Fibroblast of gingiva (primary cell): Measurements from ENCODE around the gene ZFHX3.
A peak's percentile ranks its signal among the peaks of the same experiment; 100 is the strongest.

Experiments
- DNase-seq: peaks from one replicate; pipeline ENCODE4 v3.0.0-alpha.2; 2011; ENCODE audit warnings: low read depth

ZFHX3 gene

DNA sequence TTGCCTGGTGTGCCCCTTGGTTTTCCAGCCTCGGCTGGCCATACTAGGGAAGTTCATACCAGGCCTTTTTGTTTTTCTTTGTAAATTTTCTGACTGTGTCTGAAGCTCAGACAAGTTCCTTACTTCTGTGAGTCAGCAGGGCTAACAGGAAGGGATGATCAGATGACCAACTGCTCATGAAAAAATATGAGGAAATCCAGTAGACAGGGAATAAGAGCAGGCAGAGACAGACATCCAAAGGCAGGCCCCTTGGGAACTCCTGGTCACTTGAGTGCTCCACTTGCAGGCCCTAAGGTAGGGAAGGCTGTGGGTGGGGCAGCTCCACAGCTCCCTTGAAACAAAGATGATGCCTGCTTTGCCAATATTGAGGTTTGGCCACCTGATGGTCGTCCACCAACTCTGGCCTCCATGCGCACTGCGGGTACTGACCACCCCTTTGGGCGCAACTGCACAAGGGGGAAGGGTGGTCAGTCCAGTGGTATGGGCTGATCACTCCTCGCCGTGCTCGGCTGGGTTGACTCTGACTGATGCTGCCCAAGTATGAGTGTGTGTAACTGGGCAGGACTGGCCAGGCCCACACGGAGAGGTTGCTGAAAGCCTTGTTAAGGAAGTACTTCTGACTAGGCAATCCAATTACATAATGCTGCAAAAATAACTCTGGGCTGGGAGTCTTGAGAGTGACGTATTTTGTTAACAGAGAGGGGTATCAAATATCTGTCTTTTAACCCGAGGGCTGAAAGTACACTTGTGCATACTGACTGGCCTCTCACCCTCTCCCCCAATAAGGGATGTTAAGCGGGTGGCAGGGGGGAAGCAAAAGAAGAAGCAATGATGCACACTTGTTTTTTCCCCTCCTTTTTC is 20.8 kb upstream of the ZFHX3 start:
- peak; percentile 88 for DNase-seq

DNA sequence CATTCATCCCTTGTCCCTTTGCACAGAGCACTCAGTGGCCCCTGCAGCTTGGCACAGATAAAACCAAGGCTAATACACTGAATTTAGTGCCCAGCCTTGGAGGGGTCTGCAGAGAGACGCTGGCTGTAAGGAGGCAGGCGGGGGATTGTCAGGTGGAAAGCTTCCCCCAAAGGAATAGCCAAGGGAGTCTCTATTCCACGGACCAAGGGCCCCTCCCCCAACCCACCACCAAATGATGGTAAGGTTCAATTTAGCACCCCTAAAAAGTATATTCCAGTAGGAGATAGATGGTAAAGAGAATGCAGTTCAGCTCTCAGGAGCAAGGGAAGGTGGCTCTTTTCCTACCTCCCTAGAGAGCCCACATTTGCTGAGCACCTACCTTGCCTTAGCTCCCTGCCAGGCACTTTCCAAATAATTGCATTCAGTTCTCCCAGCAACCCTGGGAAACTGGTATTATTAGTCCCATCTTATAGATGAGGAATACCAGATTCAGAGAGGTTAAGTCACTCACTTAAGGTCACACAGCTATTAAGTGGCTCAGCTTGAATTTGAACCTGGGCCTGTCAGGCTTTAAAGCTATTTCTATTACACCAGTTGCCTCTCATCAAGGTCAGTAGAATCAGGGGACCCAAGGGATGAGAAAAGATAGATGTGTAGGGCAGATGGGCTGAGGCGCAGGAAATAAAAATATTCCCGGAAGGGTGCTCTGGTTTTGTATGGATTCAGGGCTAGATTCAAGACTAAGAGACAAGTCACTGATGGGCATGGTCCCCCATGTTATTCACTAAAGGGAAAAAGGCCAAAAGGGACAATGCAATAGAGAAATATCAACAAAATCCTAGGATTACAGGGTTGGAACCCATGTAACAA is 20.0 kb upstream of the ZFHX3 start:
- DNase-seq = no peak

GRCh38 chr16:73066927-73067670 is 19.2 kb upstream of the ZFHX3 start:
- DNase-seq = no peak

DNA sequence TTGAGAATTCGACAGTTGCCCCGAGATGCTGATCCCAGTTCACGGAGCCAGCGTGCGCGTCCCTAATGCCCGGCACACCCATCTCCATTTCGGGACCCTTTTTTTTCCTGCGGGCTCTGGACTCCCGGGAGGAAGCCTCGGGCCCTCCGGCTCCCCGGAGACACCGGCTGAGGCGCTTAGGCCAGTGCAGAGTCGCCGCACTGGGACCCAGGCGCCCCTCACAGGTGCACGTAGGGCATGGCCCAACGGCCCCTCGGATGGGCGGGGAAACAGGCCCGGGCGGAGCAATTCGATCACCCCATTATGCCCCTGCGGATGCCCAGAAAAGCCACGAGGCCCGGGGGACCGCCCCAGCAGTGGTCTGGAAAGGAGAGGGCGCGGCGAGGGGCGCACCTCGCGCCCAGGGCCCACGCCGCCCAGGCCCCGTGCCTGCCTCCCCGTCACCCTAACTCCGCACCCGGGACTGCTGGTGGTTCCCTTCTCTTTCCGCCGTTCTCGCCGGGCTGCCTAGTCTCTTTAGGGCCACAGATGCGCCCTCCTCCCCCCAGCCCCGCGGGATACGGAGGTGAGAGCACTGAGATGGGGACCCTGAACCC is 18.5 kb upstream of the ZFHX3 start:
- no peak for DNase-seq

DNA sequence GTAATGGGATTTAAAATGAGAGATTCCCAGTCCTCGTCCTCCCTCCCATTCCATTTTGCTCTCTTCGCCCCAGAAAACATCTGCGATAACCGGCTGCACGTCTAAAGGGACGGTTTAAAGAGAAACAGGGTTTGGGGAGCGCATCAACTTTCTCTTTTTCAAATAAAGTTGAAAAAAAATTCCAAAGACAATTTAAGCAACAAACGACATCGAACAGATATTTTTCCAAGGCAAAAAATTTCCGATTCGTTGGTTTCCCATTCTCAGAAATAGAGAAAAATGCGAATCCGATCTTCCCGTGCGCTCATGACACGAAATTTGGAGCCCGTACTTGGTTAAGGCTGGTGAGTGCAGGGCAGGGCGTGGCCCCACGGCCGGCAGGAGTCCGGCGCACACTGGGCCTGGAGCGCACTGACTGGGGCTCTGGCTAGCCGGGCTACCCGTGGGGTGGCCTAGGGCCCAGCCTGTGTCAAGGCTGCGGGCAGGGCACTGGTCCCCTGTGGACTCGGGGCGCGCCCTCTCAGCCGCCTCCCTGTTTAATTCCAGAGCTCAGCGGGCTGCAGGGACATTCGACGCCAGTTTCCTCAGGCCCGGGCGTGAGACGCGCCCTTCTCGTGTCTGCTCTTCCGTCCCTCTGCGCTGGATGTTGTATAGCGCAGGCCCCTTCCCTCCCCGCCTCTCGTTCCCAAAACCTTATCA is 17.9 kb upstream of the ZFHX3 start:
- DNase-seq = no peak

- DNase-seq = no peak
These were observed 17.1 kb upstream of the ZFHX3 start for GRCh38 chr16:73064994-73065545.

DNA sequence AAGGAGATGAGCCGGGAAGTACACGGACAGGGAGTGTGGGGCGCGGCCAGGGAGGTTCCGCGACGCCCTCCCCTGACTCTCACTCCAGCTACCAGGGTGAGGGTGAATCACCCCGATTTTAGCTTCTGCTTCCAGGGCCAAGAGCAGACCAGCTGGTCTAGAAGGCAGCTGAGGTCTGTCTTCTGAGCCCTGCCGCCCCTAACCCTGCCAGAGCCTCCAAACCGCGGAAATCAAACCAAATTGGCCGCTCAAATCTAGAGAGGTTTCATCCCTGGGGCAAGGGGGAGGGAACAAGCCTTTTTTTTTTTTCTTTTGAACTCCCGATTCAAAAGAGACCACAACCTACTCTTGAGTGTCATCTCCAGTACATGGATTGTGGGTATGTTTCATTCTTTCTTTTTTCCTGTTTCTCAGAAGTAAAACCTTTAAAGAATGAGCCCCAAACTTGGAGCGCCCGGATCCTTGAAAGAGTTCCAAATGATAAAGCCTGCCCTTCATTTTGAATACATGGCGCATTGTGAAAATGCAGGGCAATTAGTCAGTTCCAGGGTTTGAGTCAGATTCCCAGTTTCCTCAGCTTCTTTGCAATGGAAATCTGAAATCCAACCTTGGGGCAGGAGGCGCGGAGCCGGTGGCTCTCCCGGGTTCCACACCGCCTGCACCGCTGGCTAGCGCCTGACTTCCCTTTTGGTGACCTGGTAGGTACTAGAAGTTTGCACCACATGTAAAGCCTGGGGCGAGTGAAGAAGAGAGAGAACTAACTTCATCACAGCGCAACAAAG is 16.5 kb upstream of the ZFHX3 start:
- DNase-seq = no peak

- no peak for DNase-seq
These were observed 15.9 kb upstream of the ZFHX3 start for GRCh38 chr16:73063854-73064211.

- no peak for DNase-seq
These were observed 15.1 kb upstream of the ZFHX3 start for GRCh38 chr16:73062743-73063733.

DNA sequence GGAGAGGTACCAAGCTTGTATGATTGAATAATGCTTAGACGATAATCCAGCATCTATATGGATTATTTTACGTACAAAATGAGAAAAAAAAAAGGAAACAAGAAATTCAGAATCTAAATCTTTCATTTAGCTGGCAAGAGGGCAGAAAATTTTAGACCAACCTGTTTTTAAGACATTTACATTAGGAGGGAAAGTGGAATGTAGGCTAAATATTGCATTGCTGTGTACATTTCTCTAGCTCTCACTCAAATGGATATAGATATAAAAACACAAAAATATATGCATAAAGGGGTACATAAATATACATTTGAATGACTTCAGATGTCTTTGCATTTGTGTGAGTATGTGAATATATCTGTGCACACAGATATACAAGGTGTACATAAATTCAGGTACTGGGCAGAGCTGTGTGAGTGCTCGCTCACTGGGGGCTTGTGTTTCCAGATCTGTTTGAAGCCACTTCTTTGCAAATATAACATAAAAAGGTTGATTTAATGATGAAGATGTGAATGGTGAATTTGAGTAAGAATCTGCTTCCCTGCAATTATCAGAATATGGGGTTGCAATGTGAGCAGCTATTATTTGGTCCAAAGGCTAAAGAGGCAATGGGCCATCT is 14.2 kb upstream of the ZFHX3 start:
- DNase-seq = no peak

DNA sequence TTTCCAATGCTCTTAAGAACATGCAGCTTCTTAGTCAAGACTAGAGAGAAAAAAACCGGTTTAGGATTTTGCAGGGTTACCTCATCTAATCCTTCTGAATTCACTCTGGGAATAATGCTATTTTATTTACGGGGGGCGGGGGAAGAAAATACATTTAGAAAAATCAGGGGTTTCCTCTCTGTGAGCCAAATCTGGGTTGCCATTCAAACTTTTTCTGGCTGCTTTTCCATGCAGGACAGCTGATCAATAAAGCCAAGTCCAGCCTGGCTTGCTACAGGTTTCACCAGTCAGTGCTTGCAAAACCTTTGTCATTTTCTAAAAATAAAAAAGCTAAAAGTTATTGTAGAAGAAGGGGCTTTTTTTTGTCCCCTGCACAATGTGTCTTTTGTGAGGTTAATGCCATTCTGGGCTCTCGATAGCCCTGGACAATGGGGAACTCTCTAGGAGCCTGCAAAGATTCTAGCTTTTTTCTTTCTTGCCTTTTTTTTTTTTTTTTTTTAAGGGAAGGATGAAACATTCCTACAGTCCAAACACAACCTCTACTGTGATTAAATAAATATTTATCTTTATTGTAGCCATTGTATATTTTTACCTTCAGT is 13.1 kb upstream of the ZFHX3 start:
- DNase-seq = no peak

GRCh38 chr16:73059779-73060615 is 12.1 kb upstream of the ZFHX3 start:
- no peak for DNase-seq

DNA sequence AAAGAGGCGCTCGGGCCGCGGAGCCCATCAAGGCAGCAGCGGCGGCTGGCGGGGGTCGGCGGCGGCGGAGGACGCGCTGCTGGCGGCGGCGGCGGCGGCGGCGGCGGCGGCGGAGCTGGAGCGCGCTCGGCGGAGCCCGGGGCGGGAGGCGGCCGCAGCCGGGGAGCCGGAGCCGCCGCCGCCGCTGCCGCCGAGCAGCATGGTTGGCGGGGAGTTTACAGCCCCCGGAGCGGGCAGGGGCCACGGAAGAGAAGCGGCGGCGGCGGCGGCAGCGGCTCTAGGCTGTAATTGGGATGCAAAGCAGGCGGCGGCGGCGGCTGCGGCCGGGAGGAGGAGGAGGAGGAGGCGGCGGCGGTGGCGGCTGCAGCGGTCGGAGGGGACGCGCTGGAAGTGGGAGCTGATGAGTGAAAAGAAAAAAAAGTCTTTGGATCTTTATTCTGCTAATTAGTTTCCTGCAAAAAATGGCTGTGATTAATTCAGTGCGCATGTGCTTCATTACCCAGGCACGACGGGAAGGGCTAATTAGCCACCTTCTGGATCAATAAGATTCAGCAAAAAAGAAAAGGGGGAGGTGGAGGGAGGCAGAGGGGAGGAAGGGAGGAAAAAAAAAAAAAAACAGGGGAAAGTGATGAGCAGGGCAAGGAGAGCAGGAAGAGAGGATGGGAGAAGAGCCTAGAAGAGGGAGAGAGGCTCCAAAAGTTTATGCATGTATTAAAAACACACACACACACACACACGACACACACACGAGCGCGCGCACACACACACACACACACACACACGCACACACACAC is 10.9 kb upstream of the ZFHX3 start:
- peak; percentile 54 for DNase-seq

GRCh38 chr16:73058221-73058615 is 10.3 kb upstream of the ZFHX3 start:
- peak; percentile 49 for DNase-seq

DNA sequence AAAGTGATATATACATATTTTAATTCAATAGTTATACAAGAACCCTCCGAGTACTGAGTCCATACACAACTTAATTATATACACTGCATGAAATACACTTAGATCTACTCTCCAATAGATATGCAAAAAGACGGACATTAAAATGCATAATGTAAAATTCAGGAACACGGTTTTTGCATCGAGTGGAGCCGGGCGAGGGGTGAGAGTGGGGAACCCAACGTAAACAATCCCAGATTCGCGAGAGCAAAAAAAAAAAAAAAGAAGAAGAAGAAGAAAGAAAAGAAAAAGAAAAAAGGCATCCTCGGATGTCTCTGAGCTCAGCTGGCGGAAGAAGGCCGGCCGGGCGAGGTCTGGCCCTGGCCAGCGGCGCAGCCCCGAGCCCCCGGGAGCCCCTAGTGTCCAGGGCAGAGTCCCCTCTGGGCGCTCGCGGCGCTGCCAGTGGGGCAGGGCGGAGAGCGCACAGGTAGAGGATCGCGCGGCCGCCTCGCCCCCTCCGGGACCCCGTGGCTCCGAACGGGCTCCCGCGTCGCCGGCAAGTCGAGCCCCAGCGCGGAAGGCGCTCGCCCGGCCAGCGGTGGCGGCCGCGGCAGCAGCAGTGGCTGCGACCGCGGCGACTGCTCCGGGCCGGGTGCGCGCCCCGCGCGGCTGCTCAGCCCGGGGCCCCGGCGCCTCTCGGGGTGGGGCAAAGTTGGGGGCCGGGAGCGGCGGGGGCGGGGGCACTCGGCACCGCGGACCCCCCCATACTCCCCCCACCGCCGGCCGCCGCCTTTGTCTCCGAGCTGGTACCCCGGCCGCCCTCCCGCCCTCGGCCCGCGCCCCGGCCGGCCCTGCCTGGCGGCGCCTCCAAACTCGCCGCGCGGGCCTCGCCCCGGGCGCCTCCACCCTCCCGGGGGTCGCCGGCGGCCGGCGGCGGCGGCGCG is 9.6 kb upstream of the ZFHX3 start:
- DNase-seq = no peak
